Measurements from ENCODE around the gene TXNRD2.

DNA sequence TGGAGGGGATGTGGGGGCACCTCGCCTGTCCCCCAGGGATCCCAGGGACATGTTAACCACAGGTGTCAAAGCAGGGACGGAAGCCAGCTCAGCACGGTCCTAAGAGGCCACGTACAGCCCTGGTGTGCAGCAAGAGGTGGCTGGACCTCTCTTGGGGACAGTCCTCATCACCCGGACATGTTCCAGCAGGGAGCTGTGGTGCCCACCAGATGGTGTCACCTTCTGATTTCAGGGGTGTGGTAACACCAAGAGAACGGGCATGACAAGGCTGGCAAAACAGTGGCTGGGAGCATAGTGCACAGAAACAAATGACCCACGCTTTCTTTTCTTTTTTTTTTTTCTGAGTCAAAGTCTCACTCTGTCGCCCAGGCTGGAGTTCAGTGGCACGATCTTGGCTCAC lies 25.6 kb downstream of the TXNRD2 start:
- TF ChIP-seq, protein P1, sequence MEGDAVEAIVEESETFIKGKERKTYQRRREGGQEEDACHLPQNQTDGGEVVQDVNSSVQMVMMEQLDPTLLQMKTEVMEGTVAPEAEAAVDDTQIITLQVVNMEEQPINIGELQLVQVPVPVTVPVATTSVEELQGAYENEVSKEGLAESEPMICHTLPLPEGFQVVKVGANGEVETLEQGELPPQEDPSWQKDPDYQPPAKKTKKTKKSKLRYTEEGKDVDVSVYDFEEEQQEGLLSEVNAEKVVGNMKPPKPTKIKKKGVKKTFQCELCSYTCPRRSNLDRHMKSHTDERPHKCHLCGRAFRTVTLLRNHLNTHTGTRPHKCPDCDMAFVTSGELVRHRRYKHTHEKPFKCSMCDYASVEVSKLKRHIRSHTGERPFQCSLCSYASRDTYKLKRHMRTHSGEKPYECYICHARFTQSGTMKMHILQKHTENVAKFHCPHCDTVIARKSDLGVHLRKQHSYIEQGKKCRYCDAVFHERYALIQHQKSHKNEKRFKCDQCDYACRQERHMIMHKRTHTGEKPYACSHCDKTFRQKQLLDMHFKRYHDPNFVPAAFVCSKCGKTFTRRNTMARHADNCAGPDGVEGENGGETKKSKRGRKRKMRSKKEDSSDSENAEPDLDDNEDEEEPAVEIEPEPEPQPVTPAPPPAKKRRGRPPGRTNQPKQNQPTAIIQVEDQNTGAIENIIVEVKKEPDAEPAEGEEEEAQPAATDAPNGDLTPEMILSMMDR (IDR thresholded peaks at IDR 0.05; ENCODE audit: borderline replicate concordance, extremely low read depth, low read length, poor library complexity, severe bottlenecking), result no peak
- no peak for TF ChIP-seq EZH2 (IDR thresholded peaks at IDR 0.05; ENCODE audit: borderline replicate concordance, low read depth, low read length, severe bottlenecking)
